Activated CD8-positive, alpha-beta memory T cell treated with anti-CD3 and anti-CD28 coated beads, Interleukin-2, amount 50 U/mL, for 48 hours (primary cell): ENCODE data around the gene DDX46.
"Not testable (repeated sequence)": the region's sequence is repeated elsewhere in the genome, so short reads cannot be mapped to it uniquely, and the experiment has no call there.

Experiments used
- DNase-seq: peaks from one replicate; pipeline ENCODE4 v3.0.0-alpha.2; 2020

The DDX46 gene

DNA sequence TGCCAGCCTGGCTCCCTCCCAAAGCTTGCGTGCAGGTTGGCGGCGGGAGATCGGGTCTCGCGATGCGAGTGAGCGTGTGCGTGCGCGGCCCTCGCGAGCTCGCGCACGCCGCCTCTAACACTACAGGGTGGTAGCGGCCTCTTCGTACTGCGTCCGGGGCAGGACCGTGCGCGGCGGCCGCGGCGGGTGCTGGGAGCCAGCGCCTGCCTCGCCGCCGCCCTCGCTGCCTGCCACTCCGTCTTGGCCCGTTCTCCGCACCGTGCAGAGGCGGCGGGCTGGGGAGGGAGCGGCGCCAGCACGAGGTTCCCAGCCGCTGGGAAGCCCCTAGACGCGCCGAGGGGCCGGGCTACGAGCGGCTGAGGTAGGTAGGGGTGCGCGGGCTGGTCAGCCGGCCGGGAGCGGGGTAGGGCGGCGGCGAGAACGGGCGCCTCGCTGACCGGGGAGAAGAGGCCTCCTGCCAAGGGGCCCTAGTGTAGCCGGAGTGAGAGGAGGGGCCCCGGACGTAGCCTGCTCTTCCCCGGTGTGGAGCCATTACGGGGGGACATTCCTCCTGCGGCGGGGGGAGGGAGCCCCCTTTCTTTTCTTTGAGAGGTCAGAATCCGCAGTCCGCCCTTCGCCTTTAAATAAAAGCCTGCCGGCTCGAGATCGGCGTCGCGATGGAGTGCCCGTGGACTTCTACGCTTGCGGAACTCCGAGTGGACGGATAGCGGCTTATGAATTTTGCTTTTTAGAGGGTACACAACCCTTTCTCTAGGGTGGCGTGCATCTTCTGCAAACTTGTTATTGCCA lies 87.5 kb downstream of the DDX46 start, which contains the start of gene C5orf24:
C5orf24 (plus strand) TSS at position 117 of the 789 bp plus-strand sequence. CDS start 8,933 bp downstream, outside the sequence.
- DNase-seq = peak; percentile 95

DNA sequence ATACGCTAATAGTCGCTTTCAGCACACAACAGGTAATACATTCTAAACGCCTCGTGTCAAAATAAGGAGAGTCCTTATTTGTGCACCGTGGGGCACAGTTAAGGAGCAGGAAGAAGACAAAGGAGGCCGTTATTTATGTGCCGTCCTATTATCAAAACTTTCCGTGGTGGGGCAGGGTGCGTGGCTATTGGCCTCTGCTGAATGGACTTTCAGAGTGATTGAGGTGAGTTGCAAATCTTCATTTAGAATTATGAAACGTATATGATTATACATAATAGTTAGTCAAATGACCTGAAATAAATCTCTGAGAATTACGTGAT lies 88.0 kb downstream of the DDX46 start:
- no peak for DNase-seq

DNA sequence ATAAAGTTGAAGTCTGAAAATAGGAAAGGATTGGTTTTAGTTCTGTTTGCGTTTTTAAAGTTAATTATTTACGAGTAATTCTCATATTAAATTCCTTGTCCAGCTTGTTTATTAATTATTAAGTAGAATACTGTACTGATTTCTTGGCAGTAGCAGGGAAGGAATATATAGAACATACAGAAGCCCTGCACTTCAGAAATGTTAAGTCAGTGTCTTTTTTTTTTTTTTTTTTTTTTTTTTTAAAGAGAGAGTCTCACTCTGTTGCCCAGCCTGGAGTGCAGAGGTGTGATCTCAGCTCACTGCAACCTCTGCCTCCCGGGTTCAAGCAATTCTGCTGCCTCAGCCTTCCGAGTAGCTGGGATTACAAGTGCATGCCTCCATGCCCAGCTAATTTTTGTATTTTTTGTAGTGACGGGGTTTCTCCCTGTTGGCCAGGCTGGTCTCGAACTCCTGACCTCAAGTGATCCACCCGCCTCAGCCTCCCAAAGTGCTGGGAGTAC lies 90.9 kb downstream of the DDX46 start:
- not testable (repeated sequence) for DNase-seq

- DNase-seq = no peak
These were observed 92.8 kb downstream of the DDX46 start for GRCh38 chr5:134851307-134851923.

DNA sequence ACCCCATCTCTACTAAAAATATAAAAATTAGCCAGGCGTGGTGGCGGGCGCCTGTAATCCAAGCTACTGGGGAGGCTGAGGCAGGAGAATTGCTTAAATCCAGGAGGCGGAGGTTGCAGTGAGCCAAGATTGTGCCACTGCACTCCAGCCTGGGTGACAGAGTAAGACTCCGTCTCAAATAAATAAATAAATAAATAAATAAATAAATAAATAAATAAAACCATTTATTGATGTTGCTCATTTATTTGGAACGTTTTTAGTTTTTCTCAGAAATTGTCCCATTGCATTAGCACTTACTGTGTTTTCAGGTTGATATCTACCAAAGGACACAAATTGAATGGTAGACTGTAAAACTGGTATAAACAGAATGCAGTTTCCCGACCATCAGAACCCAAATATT lies 97.9 kb downstream of the DDX46 start:
- not testable (repeated sequence) for DNase-seq

DNA sequence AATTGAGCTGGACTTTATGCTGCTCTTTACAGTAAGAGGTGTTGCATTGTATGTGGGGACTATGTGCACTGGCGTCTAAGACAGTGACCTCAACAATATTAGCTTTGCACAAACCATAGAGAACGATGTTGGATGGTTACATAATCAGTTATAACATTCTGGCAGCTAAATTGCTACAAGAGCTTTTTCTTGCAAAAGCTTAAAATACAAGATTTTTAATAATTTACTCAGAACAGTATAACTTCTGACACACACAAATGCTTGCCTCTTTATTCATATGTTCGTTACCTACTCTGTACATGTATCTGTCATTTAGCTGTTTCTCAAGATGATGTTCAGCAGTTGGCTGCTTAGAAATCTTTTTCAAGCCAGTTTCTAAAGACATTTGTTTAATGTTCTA lies 98.8 kb downstream of the DDX46 start:
- no peak for DNase-seq

GRCh38 chr5:134864707-134865106 lies 106.1 kb downstream of the DDX46 start:
- DNase-seq = no peak

DNA sequence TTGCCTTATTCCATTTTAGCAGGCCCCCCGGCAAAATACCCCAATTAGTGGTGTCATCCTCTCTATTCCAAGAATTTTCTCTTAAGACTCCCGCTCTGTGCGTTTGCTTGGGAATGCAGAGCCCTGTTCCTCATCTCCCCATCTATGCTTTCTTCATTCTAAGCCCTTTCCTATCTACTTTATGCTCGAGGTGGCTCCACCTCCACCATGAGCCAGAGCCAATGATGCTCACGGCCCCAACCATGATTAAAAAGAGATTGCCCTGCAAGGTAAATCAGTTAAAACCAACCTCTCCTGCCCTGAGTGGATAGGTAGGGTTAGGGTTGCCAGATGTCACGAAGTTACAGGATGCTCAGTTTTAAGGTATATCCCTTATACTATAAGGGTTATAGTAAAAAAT lies 114.9 kb downstream of the DDX46 start:
- DNase-seq = no peak

DNA sequence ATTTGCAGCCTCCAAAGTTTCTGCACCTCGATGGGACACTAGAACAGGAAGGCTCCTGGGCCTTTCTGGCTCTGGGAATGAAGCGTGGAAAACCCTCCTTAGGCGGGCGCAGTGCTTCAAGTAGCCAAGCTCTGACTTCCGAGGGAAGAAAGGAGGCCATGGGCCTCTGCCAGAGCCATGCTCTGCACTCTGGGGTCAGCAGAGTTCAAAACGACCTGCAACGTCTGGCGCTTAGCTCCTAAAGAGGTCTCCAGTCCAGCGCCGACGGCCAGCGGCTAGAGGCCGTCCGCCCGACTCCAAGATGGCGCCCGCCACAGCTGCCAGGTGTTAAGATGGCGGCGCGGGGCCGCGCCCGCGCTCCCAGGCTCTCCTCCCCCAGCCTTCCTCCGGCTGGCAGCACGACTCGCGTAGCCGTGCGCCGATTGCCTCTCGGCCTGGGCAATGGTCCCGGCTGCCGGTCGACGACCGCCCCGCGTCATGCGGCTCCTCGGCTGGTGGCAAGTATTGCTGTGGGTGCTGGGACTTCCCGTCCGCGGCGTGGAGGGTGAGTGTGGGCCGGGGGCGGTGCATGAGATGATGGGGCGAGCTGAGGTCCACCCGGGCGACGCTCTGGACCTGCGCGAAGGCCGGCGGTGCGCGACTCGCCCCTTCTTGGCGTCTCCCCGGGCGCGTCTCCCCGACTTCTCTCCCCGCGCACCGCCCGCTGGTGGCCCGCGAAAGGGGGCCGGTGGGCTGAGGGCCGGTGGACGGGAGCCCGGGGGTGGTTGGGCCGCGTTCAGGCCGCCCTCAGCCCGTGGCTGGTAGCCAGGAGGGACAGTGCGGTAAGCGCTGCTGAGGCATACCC lies 115.6 kb downstream of the DDX46 start, which contains the start of gene TXNDC15:
TXNDC15 (plus strand) TSS at position 385 of the 844 bp plus-strand sequence; CDS start at position 442, 57 bp downstream.
- DNase-seq = peak; percentile 90

DNA sequence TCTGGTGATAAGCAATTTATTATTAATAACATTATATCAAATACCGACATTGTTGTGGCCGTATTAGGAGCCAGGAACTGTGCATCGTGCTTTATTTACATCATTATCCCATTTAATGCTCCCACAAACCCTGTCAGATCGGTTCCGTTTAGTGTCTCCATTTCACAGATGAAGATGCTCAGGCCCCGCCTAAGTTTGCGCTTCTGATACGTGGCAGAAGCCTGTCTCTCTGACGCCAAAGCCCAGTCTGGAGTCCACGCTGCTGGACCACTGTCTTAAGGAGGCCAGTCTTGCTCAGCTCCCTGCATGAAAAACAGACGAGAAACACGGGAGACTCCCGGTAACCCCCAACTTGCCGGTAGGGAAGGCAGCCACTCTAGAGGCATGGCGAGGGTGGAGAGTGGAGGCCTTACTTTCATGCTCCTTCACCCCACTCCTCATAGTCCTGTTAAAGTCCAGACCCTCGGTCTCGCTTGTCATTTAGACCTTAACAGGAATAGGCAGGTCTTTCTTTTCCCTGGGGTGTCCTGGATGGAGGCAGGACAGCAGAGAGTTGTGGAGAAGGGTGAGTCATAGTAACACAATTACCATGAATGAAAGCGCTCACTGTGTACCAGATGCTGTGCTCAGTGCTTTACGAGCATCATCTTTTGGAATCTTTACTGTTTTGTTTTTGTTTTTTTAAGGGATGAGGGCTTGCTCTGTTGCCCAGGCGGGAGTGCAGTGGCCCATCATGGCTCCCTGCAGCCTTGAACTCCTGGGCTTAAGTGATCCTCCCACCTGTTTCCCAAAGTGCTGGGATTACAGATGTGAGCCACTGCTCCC lies 116.5 kb downstream of the DDX46 start:
- peak; percentile 75 for DNase-seq

- DNase-seq = no peak
These were observed 118.6 kb downstream of the DDX46 start for GRCh38 chr5:134877159-134877558.

DNA sequence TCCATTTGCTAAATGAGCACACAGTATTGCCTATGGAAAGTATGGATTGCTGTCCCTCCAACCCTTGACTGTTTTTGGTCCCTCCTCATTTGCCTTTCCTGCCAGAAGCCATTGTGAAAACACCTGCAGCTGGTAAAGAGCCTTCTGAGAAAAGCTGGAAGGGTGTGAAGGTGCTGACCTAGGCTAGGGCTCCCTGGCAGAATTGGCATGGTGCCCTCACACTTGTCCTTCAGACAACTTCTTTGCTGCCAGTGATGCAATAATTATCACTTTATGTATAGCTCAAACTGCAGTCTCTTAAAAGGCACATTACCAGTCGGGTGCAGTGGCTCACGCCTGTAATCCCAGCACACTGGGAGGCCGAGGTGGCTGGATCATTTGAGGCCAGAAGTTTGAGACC lies 119.8 kb downstream of the DDX46 start:
- no peak for DNase-seq

GRCh38 chr5:134879456-134879855 lies 120.9 kb downstream of the DDX46 start:
- no peak for DNase-seq
